Keratinocyte (primary cell): ENCODE measurements around the gene SOX5. TPM values are rescaled to one million over a fixed set of nuclear protein-coding genes. Genes with fewer than 3 reads are reported as not detected.

Experiments
- DNase-seq: peaks from one replicate; pipeline ENCODE4 v3.0.0-alpha.2; 2011; ENCODE audit warnings: low read depth, missing footprints, low spot score
- FAIRE-seq: peaks from 2 replicates; lab custom pipeline; 2011; peaks lifted over from hg19 to GRCh38; lab: Jason Lieb, UNC
- H2AFZ ChIP-seq: 2 replicates; pipeline ENCODE4 v1.6.0; 2012; ENCODE audit warnings: low read length, control low read depth, inconsistent platforms; ENCODE audit not compliant: control insufficient read depth
- H3K27ac ChIP-seq: 2 replicates; pipeline ENCODE4 v1.5.1; 2011; ENCODE audit warnings: low read length; ENCODE audit not compliant: control insufficient read depth, insufficient read depth
- H3K27me3 ChIP-seq: 3 replicates; pipeline ENCODE4 v1.6.0; 2011; ENCODE audit warnings: low read length; ENCODE audit not compliant: control insufficient read depth, insufficient read depth; ENCODE audit errors: extremely low read depth
- H3K36me3 ChIP-seq, 2 experiments: 2 replicates in 1 of 2; 3 replicates in 1 of 2; pipeline ENCODE4 v1.5.1; 2011; ENCODE audit warnings: low read length in 2 of 2, mild to moderate bottlenecking in 1 of 2; ENCODE audit not compliant: control insufficient read depth in 2 of 2, insufficient read depth in 2 of 2; ENCODE audit errors: extremely low read depth in 1 of 2
- H3K4me1 ChIP-seq: 3 replicates; pipeline ENCODE4 v1.5.1; 2011; ENCODE audit warnings: low read length; ENCODE audit not compliant: control insufficient read depth, insufficient read depth; ENCODE audit errors: extremely low read depth
- H3K4me2 ChIP-seq: 3 replicates; pipeline ENCODE4 v1.6.0; 2011; ENCODE audit warnings: low read depth, low read length; ENCODE audit not compliant: control insufficient read depth, insufficient read depth; ENCODE audit errors: extremely low read depth
- H3K4me3 ChIP-seq, 3 experiments: fragments of 200-600 bp in 1 of 3; sonication (generic) in 1 of 3; 2 replicates in 2 of 3; 3 replicates in 1 of 3; pipeline ENCODE4 v1.5.1; 2011 to 2016; ENCODE audit warnings: low read length in 3 of 3, mild to moderate bottlenecking in 3 of 3, control low read depth in 2 of 3, inconsistent platforms in 1 of 3, low read depth in 1 of 3, mixed read lengths in 1 of 3, mixed run types in 1 of 3, moderate library complexity in 1 of 3; ENCODE audit not compliant: control insufficient read depth in 2 of 3, insufficient read depth in 2 of 3; ENCODE audit errors: extremely low read depth in 1 of 3
- H3K79me2 ChIP-seq: 2 replicates; pipeline ENCODE4 v1.6.0; 2012; ENCODE audit warnings: low read length; ENCODE audit not compliant: control insufficient read depth, insufficient read depth
- H3K9ac ChIP-seq: 3 replicates; pipeline ENCODE4 v1.6.0; 2011; ENCODE audit warnings: low read length; ENCODE audit not compliant: control insufficient read depth, insufficient read depth; ENCODE audit errors: extremely low read depth
- H3K9me1 ChIP-seq: 3 replicates; pipeline ENCODE4 v1.6.0; 2011; ENCODE audit warnings: low read length; ENCODE audit not compliant: control insufficient read depth, insufficient read depth; ENCODE audit errors: extremely low read depth
- H3K9me3 ChIP-seq: 2 replicates; pipeline ENCODE4 v1.5.1; 2012; ENCODE audit warnings: low read depth, low read length; ENCODE audit not compliant: control insufficient read depth
- H4K20me1 ChIP-seq: 3 replicates; pipeline ENCODE4 v1.6.0; 2011; ENCODE audit warnings: low read length; ENCODE audit not compliant: control insufficient read depth, insufficient read depth; ENCODE audit errors: extremely low read depth
- EZH2 ChIP-seq: IDR thresholded peaks from one replicate; pipeline ENCODE4 v1.6.1; 2012; ENCODE audit warnings: inconsistent platforms, mild to moderate bottlenecking, low read length, moderate library complexity
- dilution Hi-C: fragments of 300-500 bp; cut with MboI; formaldehyde crosslinking; loops from one replicate; pipeline ENCODE4 v1.7.0; 2020; ENCODE audit warnings: low sequenced_read_pairs; ENCODE audit not compliant: extremely low pct_ligation_motif_present
- polyA plus RNA-seq, 5 experiments: library from polyadenylated mRNA; depleted of rRNA in 3 of 5; stranded (reverse) in 3 of 5; stranded (forward) in 1 of 5; unstranded in 1 of 5; fragments of >200 nt; gene quantifications; 1 replicate in 1 of 5; 2 replicates in 3 of 5; 3 replicates in 1 of 5; pipeline versions ENCODE4 v1.2.1 to v1.2.3, GENCODE V29; 2011 to 2012; ENCODE audit warnings: missing spikeins in 2 of 5, low read depth in 1 of 5, low replicate concordance in 1 of 5
- TF ChIP-seq, protein P1 (sequence below), 3 experiments: IDR thresholded peaks in 1 of 3; conservative IDR thresholded peaks in 1 of 3; optimal IDR thresholded peaks in 1 of 3; 2 replicates in 2 of 3; 3 replicates in 1 of 3; pipeline versions ENCODE3 to v1.5.1; 2011; ENCODE audit warnings: low read length in 3 of 3, mild to moderate bottlenecking in 3 of 3, moderate library complexity in 2 of 3, control low read depth in 1 of 3, inconsistent platforms in 1 of 3; ENCODE audit not compliant: insufficient read depth in 2 of 3; ENCODE audit errors: extremely low read depth in 1 of 3

Gene SOX5
- polyA plus RNA-seq, 1 donor (not counting 4 experiments of a cell fraction or from before 2014, with no cell fraction given) = not detected

DNA sequence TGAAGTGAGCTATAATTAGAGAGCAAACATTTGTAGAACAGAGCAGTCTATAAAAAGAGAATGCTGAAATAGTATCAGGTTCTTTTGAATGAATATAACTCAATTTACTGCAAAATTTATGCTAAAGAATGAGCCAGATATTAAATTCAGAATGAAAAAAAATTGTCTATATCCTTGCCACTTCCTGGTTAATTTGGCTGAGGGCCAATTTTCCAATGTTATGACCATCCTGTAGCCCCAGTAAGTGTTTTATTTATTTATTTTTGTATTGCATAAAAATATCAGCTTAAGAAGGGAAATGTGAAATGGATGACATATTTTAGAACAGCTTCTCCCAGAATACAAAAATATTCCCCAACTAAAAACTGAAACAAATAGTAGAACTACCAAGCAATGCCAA is 263.4 kb downstream of the SOX5 start:
- Histone ChIP-seq H3K27ac (no peak overlapping the region), H2AFZ (no peak overlapping the region), H3K9me1 (no peaks in the 10 kb centered on the region), H3K4me2 (no peak overlapping the region), H3K36me3 (no peaks in the 10 kb centered on the region), H3K79me2 (no peaks in the 10 kb centered on the region), H3K27me3 (no peaks in the 10 kb centered on the region), H4K20me1 (no peaks in the 10 kb centered on the region), H3K4me3 (no peak overlapping the region), H3K9me3 (no peaks in the 10 kb centered on the region), H3K4me1 (no peaks in the 10 kb centered on the region), H3K9ac (no peak overlapping the region)
- no peak for DNase-seq
- dilution Hi-C loops = no loop called here
- no peak for FAIRE-seq
- TF ChIP-seq, protein P1, sequence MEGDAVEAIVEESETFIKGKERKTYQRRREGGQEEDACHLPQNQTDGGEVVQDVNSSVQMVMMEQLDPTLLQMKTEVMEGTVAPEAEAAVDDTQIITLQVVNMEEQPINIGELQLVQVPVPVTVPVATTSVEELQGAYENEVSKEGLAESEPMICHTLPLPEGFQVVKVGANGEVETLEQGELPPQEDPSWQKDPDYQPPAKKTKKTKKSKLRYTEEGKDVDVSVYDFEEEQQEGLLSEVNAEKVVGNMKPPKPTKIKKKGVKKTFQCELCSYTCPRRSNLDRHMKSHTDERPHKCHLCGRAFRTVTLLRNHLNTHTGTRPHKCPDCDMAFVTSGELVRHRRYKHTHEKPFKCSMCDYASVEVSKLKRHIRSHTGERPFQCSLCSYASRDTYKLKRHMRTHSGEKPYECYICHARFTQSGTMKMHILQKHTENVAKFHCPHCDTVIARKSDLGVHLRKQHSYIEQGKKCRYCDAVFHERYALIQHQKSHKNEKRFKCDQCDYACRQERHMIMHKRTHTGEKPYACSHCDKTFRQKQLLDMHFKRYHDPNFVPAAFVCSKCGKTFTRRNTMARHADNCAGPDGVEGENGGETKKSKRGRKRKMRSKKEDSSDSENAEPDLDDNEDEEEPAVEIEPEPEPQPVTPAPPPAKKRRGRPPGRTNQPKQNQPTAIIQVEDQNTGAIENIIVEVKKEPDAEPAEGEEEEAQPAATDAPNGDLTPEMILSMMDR (optimal IDR thresholded peaks at IDR 0.05 in 1 of 3, IDR thresholded peaks at IDR 0.05 in 1 of 3, conservative IDR thresholded peaks at IDR 0.05 in 1 of 3; ENCODE audit: extremely low read depth in 1 of 3, insufficient read depth in 2 of 3, low read length in 3 of 3) = no peak
- TF ChIP-seq EZH2 = no peak

DNA sequence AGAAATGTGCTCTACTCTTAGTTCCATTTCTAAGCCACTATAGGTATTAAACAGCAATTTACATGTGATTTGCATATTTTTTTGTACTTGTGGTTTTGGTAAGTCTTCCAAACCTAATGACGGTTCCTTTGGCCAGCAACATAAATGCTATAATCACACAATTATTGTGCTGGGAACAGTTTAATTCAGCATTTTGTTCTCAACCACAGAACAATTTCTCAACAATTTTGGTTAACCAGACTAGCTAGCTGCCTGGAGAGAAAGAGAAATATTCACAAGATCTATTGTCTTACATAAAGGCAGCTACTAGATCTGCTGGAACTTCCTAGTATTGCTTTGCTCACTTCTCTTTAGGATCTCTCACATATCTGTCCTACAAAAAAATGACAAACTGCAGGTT is 265.3 kb downstream of the SOX5 start:
- no peaks in the 10 kb centered on the region for H3K4me1 ChIP-seq
- no peaks in the 10 kb centered on the region for H3K9me1 ChIP-seq
- TF ChIP-seq, protein P1 (optimal IDR thresholded peaks at IDR 0.05 in 1 of 3, IDR thresholded peaks at IDR 0.05 in 1 of 3, conservative IDR thresholded peaks at IDR 0.05 in 1 of 3; ENCODE audit: extremely low read depth in 1 of 3, insufficient read depth in 2 of 3, low read length in 3 of 3) = no peak
- TF ChIP-seq EZH2 = no peak
- no peaks in the 10 kb centered on the region for H3K79me2 ChIP-seq
- dilution Hi-C loops = no loop called here
- H3K27me3 ChIP-seq = no peaks in the 10 kb centered on the region
- no peaks in the 10 kb centered on the region for H3K36me3 ChIP-seq
- no peak overlapping the region for H3K9ac ChIP-seq
- no peak overlapping the region for H3K4me2 ChIP-seq
- H4K20me1 ChIP-seq = no peaks in the 10 kb centered on the region
- no peak for FAIRE-seq
- H2AFZ ChIP-seq = no peak overlapping the region
- DNase-seq = no peak
- no peak overlapping the region for H3K27ac ChIP-seq
- no peak overlapping the region for H3K4me3 ChIP-seq
- no peaks in the 10 kb centered on the region for H3K9me3 ChIP-seq
